ENCODE results near the gene ROBO1.

- TF ChIP-seq, protein P1, sequence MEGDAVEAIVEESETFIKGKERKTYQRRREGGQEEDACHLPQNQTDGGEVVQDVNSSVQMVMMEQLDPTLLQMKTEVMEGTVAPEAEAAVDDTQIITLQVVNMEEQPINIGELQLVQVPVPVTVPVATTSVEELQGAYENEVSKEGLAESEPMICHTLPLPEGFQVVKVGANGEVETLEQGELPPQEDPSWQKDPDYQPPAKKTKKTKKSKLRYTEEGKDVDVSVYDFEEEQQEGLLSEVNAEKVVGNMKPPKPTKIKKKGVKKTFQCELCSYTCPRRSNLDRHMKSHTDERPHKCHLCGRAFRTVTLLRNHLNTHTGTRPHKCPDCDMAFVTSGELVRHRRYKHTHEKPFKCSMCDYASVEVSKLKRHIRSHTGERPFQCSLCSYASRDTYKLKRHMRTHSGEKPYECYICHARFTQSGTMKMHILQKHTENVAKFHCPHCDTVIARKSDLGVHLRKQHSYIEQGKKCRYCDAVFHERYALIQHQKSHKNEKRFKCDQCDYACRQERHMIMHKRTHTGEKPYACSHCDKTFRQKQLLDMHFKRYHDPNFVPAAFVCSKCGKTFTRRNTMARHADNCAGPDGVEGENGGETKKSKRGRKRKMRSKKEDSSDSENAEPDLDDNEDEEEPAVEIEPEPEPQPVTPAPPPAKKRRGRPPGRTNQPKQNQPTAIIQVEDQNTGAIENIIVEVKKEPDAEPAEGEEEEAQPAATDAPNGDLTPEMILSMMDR (IDR thresholded peaks at IDR 0.05; ENCODE audit: low read depth, low read length, missing input control) = no peak
- TF ChIP-seq HNF4A (conservative IDR thresholded peaks at IDR 0.05) = no peak
- no peak for TF ChIP-seq RAD21 (IDR thresholded peaks at IDR 0.05)
- no peak for TF ChIP-seq ATF3 (IDR thresholded peaks at IDR 0.05)
- no peak for TF ChIP-seq RXRA (IDR thresholded peaks at IDR 0.05)
- no peak for TF ChIP-seq MAX (IDR thresholded peaks at IDR 0.05)
- no peak for TF ChIP-seq SP1 (IDR thresholded peaks at IDR 0.05)
- TF ChIP-seq, protein P2, sequence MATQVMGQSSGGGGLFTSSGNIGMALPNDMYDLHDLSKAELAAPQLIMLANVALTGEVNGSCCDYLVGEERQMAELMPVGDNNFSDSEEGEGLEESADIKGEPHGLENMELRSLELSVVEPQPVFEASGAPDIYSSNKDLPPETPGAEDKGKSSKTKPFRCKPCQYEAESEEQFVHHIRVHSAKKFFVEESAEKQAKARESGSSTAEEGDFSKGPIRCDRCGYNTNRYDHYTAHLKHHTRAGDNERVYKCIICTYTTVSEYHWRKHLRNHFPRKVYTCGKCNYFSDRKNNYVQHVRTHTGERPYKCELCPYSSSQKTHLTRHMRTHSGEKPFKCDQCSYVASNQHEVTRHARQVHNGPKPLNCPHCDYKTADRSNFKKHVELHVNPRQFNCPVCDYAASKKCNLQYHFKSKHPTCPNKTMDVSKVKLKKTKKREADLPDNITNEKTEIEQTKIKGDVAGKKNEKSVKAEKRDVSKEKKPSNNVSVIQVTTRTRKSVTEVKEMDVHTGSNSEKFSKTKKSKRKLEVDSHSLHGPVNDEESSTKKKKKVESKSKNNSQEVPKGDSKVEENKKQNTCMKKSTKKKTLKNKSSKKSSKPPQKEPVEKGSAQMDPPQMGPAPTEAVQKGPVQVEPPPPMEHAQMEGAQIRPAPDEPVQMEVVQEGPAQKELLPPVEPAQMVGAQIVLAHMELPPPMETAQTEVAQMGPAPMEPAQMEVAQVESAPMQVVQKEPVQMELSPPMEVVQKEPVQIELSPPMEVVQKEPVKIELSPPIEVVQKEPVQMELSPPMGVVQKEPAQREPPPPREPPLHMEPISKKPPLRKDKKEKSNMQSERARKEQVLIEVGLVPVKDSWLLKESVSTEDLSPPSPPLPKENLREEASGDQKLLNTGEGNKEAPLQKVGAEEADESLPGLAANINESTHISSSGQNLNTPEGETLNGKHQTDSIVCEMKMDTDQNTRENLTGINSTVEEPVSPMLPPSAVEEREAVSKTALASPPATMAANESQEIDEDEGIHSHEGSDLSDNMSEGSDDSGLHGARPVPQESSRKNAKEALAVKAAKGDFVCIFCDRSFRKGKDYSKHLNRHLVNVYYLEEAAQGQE (IDR thresholded peaks at IDR 0.05) = no peak
- no peak for TF ChIP-seq TAF1 (conservative IDR thresholded peaks at IDR 0.05)
- no peak for TF ChIP-seq YY1 (IDR thresholded peaks at IDR 0.05)
- TF ChIP-seq GABPA (IDR thresholded peaks at IDR 0.05 in 1 of 2, conservative IDR thresholded peaks at IDR 0.05 in 1 of 2) = no peak
- TF ChIP-seq JUND (IDR thresholded peaks at IDR 0.05) = no peak
- no peak for TF ChIP-seq ZBTB33 (IDR thresholded peaks at IDR 0.05)
- no peak for TF ChIP-seq HNF4G (IDR thresholded peaks at IDR 0.05)
Observed at GRCh38 chr3:79184251-79184650, 583.5 kb downstream of the ROBO1 start.
